HCT116 (cell line): Measurements from ENCODE around the gene ZBED2. TPM values are rescaled to one million over a fixed set of nuclear protein-coding genes. Genes with fewer than 3 reads are reported as not detected.

Experiments
- ATAC-seq: fragments of 200-7000 bp; cut with Tn5 transposase; 2 replicates; pipeline ENCODE4 v1.9.1; 2020; ENCODE audit warnings: mild to moderate bottlenecking, moderate library complexity
- BruUV-seq: library from RNA; stranded (reverse); fragments of 400-500 nt; replicated peaks from 2 replicates; lab custom pipeline; 2021; lab: Mats Ljungman, UMichigan
- CTCF ChIA-PET: fragments of 300-600 bp; sonication (Branson Sonifier 250); formaldehyde crosslinking; loops from one replicate; lab custom pipeline; 2021; ENCODE audit warnings: antibody characterized with exemption; lab: Charles Lee
- POLR2A ChIA-PET: fragments of 300-600, 350-600 bp; sonication (Branson Sonifier 250); formaldehyde crosslinking; loops from one replicate; lab custom pipeline; 2021; ENCODE audit warnings: antibody characterized with exemption; lab: Charles Lee
- RAD21 ChIA-PET, 2 experiments: fragments of 300-600 bp; sonication (Branson Sonifier 250); formaldehyde crosslinking; loops; one replicate each; lab custom pipeline; 2023; ENCODE audit warnings: low total read pairs in 2 of 2; ENCODE audit not compliant: uncharacterized antibody in 2 of 2, unreplicated experiment in 2 of 2, low non-redundant PET in 1 of 2; lab: Charles Lee
- DNase-seq: peaks from one replicate; pipeline ENCODE4 v3.0.0-alpha.2; 2010; ENCODE audit warnings: low read depth, low spot score
- H2AFZ ChIP-seq: fragments of 200-600 bp; shearing (Covaris generic), sonication (generic); 2 replicates; pipeline ENCODE4 v1.6.1; 2017; ENCODE audit warnings: low read depth, mixed run types, mixed read lengths, antibody characterized with exemption, low read length; ENCODE audit not compliant: poor library complexity, severe bottlenecking
- H3K27ac ChIP-seq: 2 replicates; pipeline ENCODE4 v1.5.1; 2012; ENCODE audit warnings: low read depth, low read length
- H3K27me3 ChIP-seq: fragments of 200-600 bp; sonication (generic); 2 replicates; pipeline ENCODE4 v1.6.1; 2016; ENCODE audit warnings: mixed run types, low read length, mixed read lengths; ENCODE audit not compliant: insufficient read depth
- H3K36me3 ChIP-seq, 2 experiments: fragments of 200-500 bp in 1 of 2; fragments of 200-600 bp in 1 of 2; sonication (Bioruptor generic) in 1 of 2; sonication (generic) in 1 of 2; 2 replicates each; pipeline versions ENCODE4 v1.5.1 to v1.6.1; 2014 to 2016; ENCODE audit warnings: low read length in 2 of 2, inconsistent platforms in 1 of 2, mixed read lengths in 1 of 2, mixed run types in 1 of 2; ENCODE audit not compliant: insufficient read depth in 2 of 2, control insufficient read depth in 1 of 2
- H3K4me1 ChIP-seq, 2 experiments: fragments of 200-600 bp in 1 of 2; sonication (generic) in 1 of 2; 2 replicates each; pipeline versions ENCODE4 v1.5.1 to v1.6.1; 2012 to 2017; ENCODE audit warnings: low read length in 2 of 2, inconsistent platforms in 1 of 2, mild to moderate bottlenecking in 1 of 2, mixed read lengths in 1 of 2, mixed run types in 1 of 2, moderate library complexity in 1 of 2; ENCODE audit not compliant: insufficient read depth in 2 of 2, control insufficient read depth in 1 of 2
- H3K4me2 ChIP-seq: fragments of 200-600 bp; sonication (generic); 2 replicates; pipeline ENCODE4 v1.6.1; 2017; ENCODE audit warnings: mixed run types, low read length, mixed read lengths
- H3K4me3 ChIP-seq, 2 experiments: fragments of 200-600 bp in 1 of 2; sonication (generic) in 1 of 2; replicated peaks in 1 of 2; 2 replicates each; pipeline ENCODE4 v1.5.1; 2011 to 2016; ENCODE audit warnings: low read length in 2 of 2, control low read depth in 1 of 2, low read depth in 1 of 2, mild to moderate bottlenecking in 1 of 2, mixed read lengths in 1 of 2, mixed run types in 1 of 2
- H3K79me2 ChIP-seq: fragments of 200-600 bp; sonication (generic); 2 replicates; pipeline ENCODE4 v1.6.1; 2017; ENCODE audit warnings: mild to moderate bottlenecking, mixed run types, low read length, moderate library complexity, mixed read lengths; ENCODE audit not compliant: insufficient read depth
- H3K9ac ChIP-seq: fragments of 200-600 bp; sonication (generic); 2 replicates; pipeline ENCODE4 v1.6.1; 2016; ENCODE audit warnings: low read length, mixed read lengths
- H3K9me2 ChIP-seq: fragments of 200-600 bp; sonication (generic), shearing (Covaris generic); 2 replicates; pipeline ENCODE4 v1.6.1; 2017; ENCODE audit warnings: mixed run types, mild to moderate bottlenecking, moderate library complexity; ENCODE audit not compliant: insufficient read depth
- H3K9me3 ChIP-seq, 2 experiments: fragments of 200-500 bp in 1 of 2; fragments of 200-600 bp in 1 of 2; sonication (Bioruptor generic) in 1 of 2; sonication (generic) in 1 of 2; 2 replicates each; pipeline ENCODE4 v1.6.1; 2014 to 2017; ENCODE audit warnings: low read length in 2 of 2, mixed read lengths in 2 of 2, inconsistent platforms in 1 of 2, low read depth in 1 of 2, mild to moderate bottlenecking in 1 of 2, mixed run types in 1 of 2, moderate library complexity in 1 of 2; ENCODE audit not compliant: control insufficient read depth in 1 of 2, insufficient read depth in 1 of 2
- H4K20me1 ChIP-seq: fragments of 200-600 bp; sonication (generic), shearing (Covaris generic); 2 replicates; pipeline ENCODE4 v1.6.1; 2017; ENCODE audit warnings: mixed run types, mild to moderate bottlenecking, moderate library complexity; ENCODE audit not compliant: insufficient read depth
- CBX3 ChIP-seq: IDR thresholded peaks from 2 replicates; pipeline ENCODE4 v1.6.1; 2012; ENCODE audit warnings: low read depth
- CEBPB ChIP-seq: IDR thresholded peaks from 2 replicates; pipeline ENCODE4 v1.6.1; 2012; ENCODE audit warnings: low read depth
- EZH2 ChIP-seq: fragments of 200-600 bp; sonication (generic); IDR thresholded peaks from 2 replicates; pipeline ENCODE4 v1.6.1; 2017; ENCODE audit warnings: antibody characterized with exemption, mixed run types
- FOSL1 ChIP-seq: IDR thresholded peaks from 2 replicates; pipeline ENCODE4 v1.6.1; 2012; ENCODE audit warnings: low read depth
- JUND ChIP-seq: IDR thresholded peaks from 2 replicates; pipeline ENCODE4 v1.6.1; 2012
- POLR2AphosphoS5 ChIP-seq: IDR thresholded peaks from 2 replicates; pipeline ENCODE4 v1.6.1; 2011; ENCODE audit warnings: mild to moderate bottlenecking, low read depth, low read length, moderate library complexity
- RAD21 ChIP-seq: IDR thresholded peaks from 2 replicates; pipeline ENCODE4 v1.6.1; 2012; ENCODE audit warnings: low read depth, mild to moderate bottlenecking
- SIN3A ChIP-seq: IDR thresholded peaks from 2 replicates; pipeline ENCODE4 v1.6.1; 2012; ENCODE audit warnings: low read depth
- SP1 ChIP-seq: IDR thresholded peaks from 2 replicates; pipeline ENCODE4 v1.6.1; 2012; ENCODE audit warnings: low read depth
- SRF ChIP-seq: IDR thresholded peaks from 2 replicates; pipeline ENCODE4 v1.6.1; 2012; ENCODE audit warnings: low read depth
- TCF7L2 ChIP-seq: IDR thresholded peaks from 2 replicates; pipeline ENCODE4 v1.7.0; 2011; ENCODE audit warnings: borderline replicate concordance, inconsistent platforms; ENCODE audit not compliant: insufficient read depth, insufficient read length; ENCODE audit errors: extremely low read depth
- YY1 ChIP-seq: IDR thresholded peaks from 2 replicates; pipeline ENCODE4 v1.6.1; 2011; ENCODE audit warnings: low read length, low read depth, moderate library complexity, mild to moderate bottlenecking; ENCODE audit not compliant: insufficient replicate concordance; ENCODE audit errors: extremely low read depth
- intact Hi-C: fragments of 100-400 bp; cut with micrococcal nuclease; formaldehyde crosslinking; loops from 2 replicates; pipeline ENCODE4 v1.10.0; 2022
- total RNA-seq: library from RNA; stranded (reverse); gene quantifications from one replicate; pipeline ENCODE4 v1.2.1, GENCODE V29; 2021; ENCODE audit not compliant: unreplicated experiment
- TF ChIP-seq, protein P1 (sequence below): IDR thresholded peaks from 2 replicates; pipeline ENCODE4 v1.6.1; 2012
- TF ChIP-seq, protein P2 (sequence below): IDR thresholded peaks from 2 replicates; pipeline ENCODE4 v1.6.1; 2012; ENCODE audit warnings: low read depth

The ZBED2 gene
- total RNA-seq, 1 experiment from 2014 or later, result 16.1 TPM

DNA sequence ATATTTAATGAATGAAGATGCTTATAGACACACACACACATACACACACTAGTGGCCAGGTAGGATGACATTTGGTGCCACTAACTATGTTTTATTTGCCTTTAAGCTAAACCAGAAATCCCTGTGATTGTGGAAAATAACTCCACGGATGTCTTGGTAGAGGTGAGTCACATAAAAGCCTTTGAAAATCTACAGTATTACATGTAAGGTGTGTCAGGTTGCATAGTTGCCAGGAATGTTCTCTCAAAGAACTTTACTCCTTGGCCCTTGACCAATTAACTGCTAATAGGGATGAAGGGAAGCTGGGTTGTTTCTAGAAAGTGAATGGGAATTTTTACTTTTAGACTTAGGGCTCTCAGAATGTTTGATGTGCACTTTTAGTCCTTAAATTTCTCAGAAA is 9.9 kb downstream of the ZBED2 start:
- peak; percentile 75 for DNase-seq
- Histone ChIP-seq H3K9me3 (no peaks in the 10 kb centered on the region; a peak in 1 of 4 replicates), H3K27ac (peak overlapping the region; percentile 76; the same call in 1 of the 2 replicates), H3K4me3 (no peak overlapping the region; a peak in 1 of 4 replicates), H2AFZ (peak overlapping the region; percentile 51), H3K9ac (peak overlapping the region; percentile 53), H3K9me2 (no peaks in the 10 kb centered on the region), H3K4me2 (peak overlapping the region; percentile 68), H3K36me3 (no peaks in the 10 kb centered on the region), H4K20me1 (no peaks in the 10 kb centered on the region), H3K4me1 (peaks cover 50 to 97% of the 10 kb centered on the region in 2 experiments), H3K27me3 (no peaks in the 10 kb centered on the region), H3K79me2 (no peaks in the 10 kb centered on the region)
- ChIA-PET CTCF (interaction anchor here (1.0 kb wide), 1 partner anchor 106 kb away, joined by 3 read pairs; no protein-coding TSS in a partner anchor), RAD21 (no interaction called here), POLR2A (no interaction called here)
- ATAC-seq, result peak; percentile 35
- intact Hi-C loops, result no loop called here
- TF ChIP-seq RAD21, result no peak
- TF ChIP-seq POLR2AphosphoS5, result peak; percentile 51; the same call in 1 of the 2 replicates
- TF ChIP-seq CBX3, result peak; percentile 61; the same call in 1 of the 2 replicates
- no peak for TF ChIP-seq YY1
- peak; percentile 70 for TF ChIP-seq FOSL1
- no peak for TF ChIP-seq EZH2
- peak; percentile 84 for TF ChIP-seq JUND
- 0 out of 2 replicates have a peak, but pooled peaks have one; percentile 38 for TF ChIP-seq SRF
- TF ChIP-seq CEBPB, result peak; percentile 78
- TF ChIP-seq SP1, result peak; percentile 86
- TF ChIP-seq TCF7L2, result peak; percentile 94
- BruUV-seq, result no TSS peak

DNA sequence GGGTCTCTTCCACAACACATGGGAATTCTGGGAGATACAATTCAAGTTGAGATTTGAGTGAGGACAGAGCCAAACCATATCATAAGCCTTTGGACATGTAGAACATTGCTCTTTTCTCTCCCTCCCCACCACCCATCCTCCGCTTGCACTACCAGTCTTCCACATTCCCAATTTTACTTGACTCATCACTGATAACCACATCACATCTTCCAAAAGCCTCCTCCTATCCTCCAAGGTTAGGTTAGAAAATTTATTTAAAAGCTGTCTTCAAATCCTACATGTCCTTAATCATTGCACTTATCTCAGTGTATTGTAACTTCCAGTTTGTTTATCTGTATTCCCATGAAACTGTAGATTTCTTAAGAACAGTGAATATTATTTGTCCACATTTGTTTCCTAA is 10.4 kb downstream of the ZBED2 start:
- H3K4me3 ChIP-seq, result peak overlapping the region in 1 of 2 experiments; percentile 3; a peak in 1 of 4 replicates
- intact Hi-C loops, result no loop called here
- ChIA-PET RAD21 (no interaction called here), CTCF (no interaction called here), POLR2A (no interaction called here)
- H3K4me2 ChIP-seq, result peak overlapping the region; percentile 68
- H3K9me2 ChIP-seq, result no peaks in the 10 kb centered on the region
- peaks cover 50 to 97% of the 10 kb centered on the region in 2 experiments for H3K4me1 ChIP-seq
- peak overlapping the region; percentile 76 for H3K27ac ChIP-seq
- peak overlapping the region; percentile 53 for H3K9ac ChIP-seq
- H4K20me1 ChIP-seq, result no peaks in the 10 kb centered on the region
- no peaks in the 10 kb centered on the region for H3K27me3 ChIP-seq
- no peaks in the 10 kb centered on the region for H3K79me2 ChIP-seq
- ATAC-seq, result no peak
- BruUV-seq, result no TSS peak
- H3K9me3 ChIP-seq, result no peaks in the 10 kb centered on the region; a peak in 1 of 4 replicates
- H2AFZ ChIP-seq, result peak overlapping the region; percentile 12
- DNase-seq, result no peak
- no peaks in the 10 kb centered on the region for H3K36me3 ChIP-seq
- TF ChIP-seq SIN3A (no peak), CEBPB (no peak)
- TF ChIP-seq, protein P1, sequence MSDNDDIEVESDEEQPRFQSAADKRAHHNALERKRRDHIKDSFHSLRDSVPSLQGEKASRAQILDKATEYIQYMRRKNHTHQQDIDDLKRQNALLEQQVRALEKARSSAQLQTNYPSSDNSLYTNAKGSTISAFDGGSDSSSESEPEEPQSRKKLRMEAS, result no peak
- TF ChIP-seq, protein P2, sequence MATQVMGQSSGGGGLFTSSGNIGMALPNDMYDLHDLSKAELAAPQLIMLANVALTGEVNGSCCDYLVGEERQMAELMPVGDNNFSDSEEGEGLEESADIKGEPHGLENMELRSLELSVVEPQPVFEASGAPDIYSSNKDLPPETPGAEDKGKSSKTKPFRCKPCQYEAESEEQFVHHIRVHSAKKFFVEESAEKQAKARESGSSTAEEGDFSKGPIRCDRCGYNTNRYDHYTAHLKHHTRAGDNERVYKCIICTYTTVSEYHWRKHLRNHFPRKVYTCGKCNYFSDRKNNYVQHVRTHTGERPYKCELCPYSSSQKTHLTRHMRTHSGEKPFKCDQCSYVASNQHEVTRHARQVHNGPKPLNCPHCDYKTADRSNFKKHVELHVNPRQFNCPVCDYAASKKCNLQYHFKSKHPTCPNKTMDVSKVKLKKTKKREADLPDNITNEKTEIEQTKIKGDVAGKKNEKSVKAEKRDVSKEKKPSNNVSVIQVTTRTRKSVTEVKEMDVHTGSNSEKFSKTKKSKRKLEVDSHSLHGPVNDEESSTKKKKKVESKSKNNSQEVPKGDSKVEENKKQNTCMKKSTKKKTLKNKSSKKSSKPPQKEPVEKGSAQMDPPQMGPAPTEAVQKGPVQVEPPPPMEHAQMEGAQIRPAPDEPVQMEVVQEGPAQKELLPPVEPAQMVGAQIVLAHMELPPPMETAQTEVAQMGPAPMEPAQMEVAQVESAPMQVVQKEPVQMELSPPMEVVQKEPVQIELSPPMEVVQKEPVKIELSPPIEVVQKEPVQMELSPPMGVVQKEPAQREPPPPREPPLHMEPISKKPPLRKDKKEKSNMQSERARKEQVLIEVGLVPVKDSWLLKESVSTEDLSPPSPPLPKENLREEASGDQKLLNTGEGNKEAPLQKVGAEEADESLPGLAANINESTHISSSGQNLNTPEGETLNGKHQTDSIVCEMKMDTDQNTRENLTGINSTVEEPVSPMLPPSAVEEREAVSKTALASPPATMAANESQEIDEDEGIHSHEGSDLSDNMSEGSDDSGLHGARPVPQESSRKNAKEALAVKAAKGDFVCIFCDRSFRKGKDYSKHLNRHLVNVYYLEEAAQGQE, result no peak
- TF ChIP-seq, all 23 proteins: peak for 0
